Fibroblast of skin of abdomen (primary cell): ENCODE data around the gene MLLT1. TPM values are rescaled to one million over a fixed set of nuclear protein-coding genes. Genes with fewer than 3 reads are reported as not detected.
"Not testable (repeated sequence)": the region's sequence is repeated elsewhere in the genome, so short reads cannot be mapped to it uniquely, and the experiment has no call there.

Experiments
- DNase-seq: peaks from one replicate; pipeline ENCODE4 v3.0.0-alpha.2; 2013
- polyA plus RNA-seq, 2 experiments: library from polyadenylated mRNA; unstranded; fragments of 120-200 nt; gene quantifications; one replicate each; pipeline ENCODE4 v1.2.1, GENCODE V29; 2013; ENCODE audit not compliant: insufficient read length in 2 of 2

The MLLT1 gene
- 72.6 TPM for polyA plus RNA-seq (2013, experiment 1 of 2; ENCODE audit: insufficient read length)
- polyA plus RNA-seq (2013, experiment 2 of 2; ENCODE audit: insufficient read length): 75.9 TPM

GRCh38 chr19:6279931-6280591 lies at the start of gene MLLT1:
Gene MLLT1, minus strand, starts transcription at chr19:6279975. Its CDS starts 191 bp downstream, at chr19:6279784.
- DNase-seq: peak; percentile 98

GRCh38 chr19:6326815-6327214 lies 47.0 kb upstream of the MLLT1 start:
- no peak for DNase-seq

- no peak for DNase-seq
Observed at GRCh38 chr19:6325614-6326013, 45.8 kb upstream of the MLLT1 start.

GRCh38 chr19:6324757-6325156 lies 45.0 kb upstream of the MLLT1 start:
- no peak for DNase-seq

- DNase-seq: no peak
Observed at GRCh38 chr19:6322284-6322683, 42.5 kb upstream of the MLLT1 start.

- DNase-seq: no peak
Observed at GRCh38 chr19:6319376-6319775, 39.6 kb upstream of the MLLT1 start.

- DNase-seq: no peak
Observed at GRCh38 chr19:6318772-6319171, 39.0 kb upstream of the MLLT1 start.

GRCh38 chr19:6315646-6316045 lies 35.9 kb upstream of the MLLT1 start:
- not testable (repeated sequence) for DNase-seq

- DNase-seq: no peak
Observed at GRCh38 chr19:6313398-6313969, 33.7 kb upstream of the MLLT1 start.

GRCh38 chr19:6312018-6312417 lies 32.2 kb upstream of the MLLT1 start:
- no peak for DNase-seq

GRCh38 chr19:6298413-6298812 lies 18.6 kb upstream of the MLLT1 start:
- DNase-seq: no peak

GRCh38 chr19:6297202-6297601 lies 17.4 kb upstream of the MLLT1 start:
- no peak for DNase-seq

- no peak for DNase-seq
Observed at GRCh38 chr19:6292006-6292405, 12.2 kb upstream of the MLLT1 start.

- no peak for DNase-seq
Observed at GRCh38 chr19:6288737-6289136, 9.0 kb upstream of the MLLT1 start.

- no peak for DNase-seq
Observed at GRCh38 chr19:6287269-6287885, 7.6 kb upstream of the MLLT1 start.

GRCh38 chr19:6286676-6287075 lies 6.9 kb upstream of the MLLT1 start:
- no peak for DNase-seq

- not testable (repeated sequence) for DNase-seq
Observed at GRCh38 chr19:6282393-6282792, 2.6 kb upstream of the MLLT1 start.

GRCh38 chr19:6279620-6279930 lies 200 bp downstream of the MLLT1 start:
- no peak for DNase-seq

- no peak for DNase-seq
Observed at GRCh38 chr19:6278740-6279619, 795 bp downstream of the MLLT1 start.

- no peak for DNase-seq
Observed at GRCh38 chr19:6278051-6278450, 1.7 kb downstream of the MLLT1 start.

- peak; percentile 85 for DNase-seq
Observed at GRCh38 chr19:6276447-6276846, 3.3 kb downstream of the MLLT1 start.

GRCh38 chr19:6275170-6275744 lies 4.5 kb downstream of the MLLT1 start:
- no peak for DNase-seq

- no peak for DNase-seq
Observed at GRCh38 chr19:6274756-6275155, 5.0 kb downstream of the MLLT1 start.
